K562 (cell line): Measurements from ENCODE around the gene VPS13C. TPM values are rescaled to one million over a fixed set of nuclear protein-coding genes. Genes with fewer than 3 reads are reported as not detected.

Source experiments
- ATAC-seq: fragments of 200-7000 bp; cut with Tn5 transposase; 3 replicates; pipeline ENCODE4 v1.9.1; 2020; ENCODE audit warnings: moderate library complexity
- BruUV-seq: library from RNA; stranded (reverse); fragments of 400-500 nt; replicated peaks from 2 replicates; lab custom pipeline; 2021; lab: Mats Ljungman, UMichigan
- CTCF ChIA-PET: fragments of 300-600 bp; formaldehyde crosslinking; extraction: SDS; loops from one replicate; lab custom pipeline; 2021; ENCODE audit warnings: low intra/inter-chr PET ratio; lab: Yijun Ruan, JAX
- POLR2A ChIA-PET: fragments of 300-600, 350-650 bp; sonication (Branson Sonifier 250); formaldehyde crosslinking; extraction: SDS; loops from one replicate; lab custom pipeline; 2021; ENCODE audit warnings: antibody characterized with exemption, inconsistent platforms; lab: Yijun Ruan, JAX
- DNase-seq, 4 experiments: peaks; one replicate each; pipeline versions ENCODE4 v3.0.0 to v3.0.0-alpha.2; 2011 to 2018; ENCODE audit warnings: low spot score in 3 of 4, mixed read lengths in 3 of 4; ENCODE audit errors: extremely low read depth in 1 of 4
- FAIRE-seq: peaks from 2 replicates; lab custom pipeline; 2011; peaks lifted over from hg19 to GRCh38; lab: Jason Lieb, UNC
- H2AFZ ChIP-seq: 2 replicates; pipeline ENCODE4 v1.6.0; 2011; ENCODE audit warnings: low read depth, low read length, control low read depth, inconsistent platforms
- H3K27ac ChIP-seq: fragments of 200-600 bp; 3 replicates; pipeline ENCODE4 v1.8.0; 2011; ENCODE audit warnings: low read depth, mild to moderate bottlenecking, control low read depth, inconsistent platforms, low read length, moderate library complexity, mixed read lengths; ENCODE audit errors: extremely low read depth
- H3K27me3 ChIP-seq, 2 experiments: fragments of 300-600 bp in 1 of 2; 2 replicates in 1 of 2; 3 replicates in 1 of 2; pipeline versions ENCODE4 v1.6.0 to v1.8.0; 2011; ENCODE audit warnings: inconsistent platforms in 2 of 2, low read length in 2 of 2, mild to moderate bottlenecking in 1 of 2, mixed read lengths in 1 of 2, moderate library complexity in 1 of 2; ENCODE audit not compliant: control insufficient read depth in 2 of 2, insufficient read depth in 2 of 2
- H3K36me3 ChIP-seq: fragments of 300-600 bp; 3 replicates; pipeline ENCODE4 v1.8.0; 2011; ENCODE audit warnings: mild to moderate bottlenecking, low read length, inconsistent platforms; ENCODE audit not compliant: control insufficient read depth, insufficient read depth
- H3K4me1 ChIP-seq, 2 experiments: fragments of 200-600 bp in 1 of 2; replicated peaks in 1 of 2; 2 replicates in 1 of 2; 3 replicates in 1 of 2; pipeline versions ENCODE4 v1.5.1 to v1.8.0; 2011; ENCODE audit warnings: inconsistent platforms in 2 of 2, low read length in 2 of 2, mild to moderate bottlenecking in 1 of 2, mixed read lengths in 1 of 2, moderate library complexity in 1 of 2; ENCODE audit not compliant: control insufficient read depth in 2 of 2, insufficient read depth in 2 of 2
- H3K4me2 ChIP-seq: 2 replicates; pipeline ENCODE4 v1.6.1; 2011; ENCODE audit warnings: low read length, control low read depth, inconsistent platforms, mixed read lengths; ENCODE audit not compliant: insufficient read depth
- H3K4me3 ChIP-seq: fragments of 200-600 bp; sonication (generic), shearing (Covaris generic); 2 replicates; pipeline ENCODE4 v1.5.1; 2016; ENCODE audit warnings: control low read depth, inconsistent platforms
- H3K79me2 ChIP-seq: fragments of 200-600 bp; 3 replicates; pipeline ENCODE4 v1.8.0; 2011; ENCODE audit warnings: low read length, inconsistent platforms; ENCODE audit not compliant: control insufficient read depth, insufficient read depth
- H3K9ac ChIP-seq, 2 experiments: 2 replicates each; pipeline versions ENCODE4 v1.6.0 to v1.6.1; 2011; ENCODE audit warnings: low read depth in 2 of 2, low read length in 2 of 2, control low read depth in 1 of 2, inconsistent platforms in 1 of 2, mild to moderate bottlenecking in 1 of 2, mixed read lengths in 1 of 2; ENCODE audit not compliant: insufficient read depth in 1 of 2
- H3K9me1 ChIP-seq: one replicate; pipeline ENCODE4 v1.6.0; 2011; ENCODE audit warnings: inconsistent platforms, mild to moderate bottlenecking, low read length, moderate library complexity; ENCODE audit not compliant: control insufficient read depth, insufficient read depth
- H3K9me3 ChIP-seq: replicated peaks from 2 replicates; pipeline ENCODE4 v1.5.1; 2011; ENCODE audit warnings: low read depth, low read length, inconsistent platforms; ENCODE audit not compliant: control insufficient read depth, insufficient read depth
- H4K20me1 ChIP-seq: replicated peaks from 2 replicates; pipeline ENCODE4 v1.6.1; 2011; ENCODE audit warnings: low read length, inconsistent platforms, mixed read lengths; ENCODE audit not compliant: control insufficient read depth, insufficient read depth
- ATF7 ChIP-seq: fragments of 450-650 bp; IDR thresholded peaks from 2 replicates; pipeline ENCODE4 v1.7.1; 2014; ENCODE audit warnings: mild to moderate bottlenecking, moderate library complexity
- GATAD2A ChIP-seq: fragments of 450-650 bp; IDR thresholded peaks from 2 replicates; pipeline ENCODE4 v1.6.1; 2017
- KAT7 ChIP-seq: sonication (generic); formaldehyde crosslinking; IDR thresholded peaks from 2 replicates; pipeline ENCODE4 v1.8.0; 2022; ENCODE audit warnings: missing genetic modification reagents, mild to moderate bottlenecking, borderline replicate concordance
- KAT8 ChIP-seq: fragments of 450-650 bp; IDR thresholded peaks from 2 replicates; pipeline ENCODE4 v1.6.1; 2016; ENCODE audit warnings: low read depth, mild to moderate bottlenecking
- KLF10 ChIP-seq: fragments of 250-450 bp; sonication (Bioruptor Pico); IDR thresholded peaks from 2 replicates; pipeline ENCODE4 v1.6.1; 2021; ENCODE audit warnings: matching md5 sums
- PHTF2 ChIP-seq: fragments of 250-450 bp; sonication (Bioruptor Pico); IDR thresholded peaks from 2 replicates; pipeline ENCODE4 v1.5.0; 2021; ENCODE audit warnings: mild to moderate bottlenecking
- POLR2B ChIP-seq: fragments of 450-650 bp; IDR thresholded peaks from 2 replicates; pipeline ENCODE4 v1.6.1; 2018; ENCODE audit warnings: low read depth; ENCODE audit not compliant: partially characterized antibody
- PURB ChIP-seq: sonication (generic); formaldehyde crosslinking; IDR thresholded peaks from 2 replicates; pipeline ENCODE4 v1.9.0; 2021; ENCODE audit warnings: low read depth, mild to moderate bottlenecking, missing genetic modification reagents
- RBM22 ChIP-seq: fragments of 200-400 bp; formaldehyde crosslinking; IDR thresholded peaks from 2 replicates; pipeline ENCODE4 v1.6.1; 2018; ENCODE audit warnings: low read length, low read depth; ENCODE audit not compliant: poor library complexity, severe bottlenecking
- ZBTB17 ChIP-seq: fragments of 450-650 bp; formaldehyde crosslinking; IDR thresholded peaks from 2 replicates; pipeline ENCODE4 v1.4.0; 2020; ENCODE audit warnings: mild to moderate bottlenecking
- ZNF408 ChIP-seq: fragments of 250-450 bp; sonication (Bioruptor Pico); IDR thresholded peaks from 2 replicates; pipeline ENCODE4 v1.4.0; 2020; ENCODE audit warnings: low read depth, mild to moderate bottlenecking, moderate library complexity
- WGBS: fragments of 100-300 bp; shearing (Covaris generic); methylation state at CpG from one replicate; pipeline ENCODE4 v1.1.6; 2016; ENCODE audit warnings: low coverage, mixed read lengths; ENCODE audit not compliant: insufficient coverage; ENCODE audit errors: missing lambda C conversion rate; 5-methylcytosine and 5-hydroxymethylcytosine counted together
- in situ Hi-C: fragments of 300-500 bp; cut with MboI; formaldehyde crosslinking; loops from 4 replicates; pipeline ENCODE4 v1.15.0; 2018; ENCODE audit warnings: inconsistent platforms, mixed read lengths
- intact Hi-C: fragments of 100-400 bp; cut with micrococcal nuclease; formaldehyde crosslinking; loops from 2 replicates; pipeline ENCODE4 v1.14.2; 2022
- polyA plus RNA-seq, 8 experiments: library from polyadenylated mRNA; depleted of rRNA in 4 of 8; stranded (reverse) in 5 of 8; unstranded in 3 of 8; fragments of >200 nt; fragmentation: Nextera tagmentation in 2 of 8; fragmentation: Illumina TruSeq in 1 of 8; extraction: Ambion mirVana in 2 of 8; extraction: Trizol in 1 of 8; gene quantifications; 2 replicates each; pipeline versions ENCODE4 v1.2.1 to v1.2.3, GENCODE V29; 2011 to 2014; ENCODE audit warnings: inconsistent platforms in 1 of 8, missing spikeins in 1 of 8
- total RNA-seq, 7 experiments: library from RNA; depleted of rRNA in 6 of 7; stranded (reverse); fragments of >200 nt in 6 of 7; fragmentation: Illumina TruSeq in 2 of 7; extraction: Trizol in 2 of 7; gene quantifications; 2 replicates each; pipeline versions ENCODE4 v1.2.1 to v1.2.3, GENCODE V29; 2011 to 2021; ENCODE audit warnings: low replicate concordance in 1 of 7
- TF ChIP-seq, protein P1 (sequence below): fragments of 250-450 bp; sonication (Bioruptor Pico); IDR thresholded peaks from 2 replicates; pipeline ENCODE4 v1.5.0; 2021; ENCODE audit warnings: mild to moderate bottlenecking, borderline replicate concordance
- TF ChIP-seq, protein P2 (sequence below): fragments of 250-450 bp; sonication (Bioruptor Pico); IDR thresholded peaks from 2 replicates; pipeline ENCODE4 v1.5.1; 2021; ENCODE audit warnings: mild to moderate bottlenecking
- TF ChIP-seq, protein P3 (sequence below): sonication (generic); formaldehyde crosslinking; IDR thresholded peaks from 2 replicates; pipeline ENCODE4 v1.8.0; 2022; ENCODE audit warnings: mild to moderate bottlenecking, missing genetic modification reagents
- TF ChIP-seq, protein P4 (sequence below): fragments of 250-450 bp; sonication (Bioruptor Pico); IDR thresholded peaks from 2 replicates; pipeline ENCODE4 v1.8.0; 2021; ENCODE audit warnings: mild to moderate bottlenecking, moderate library complexity

The VPS13C gene
- total and polyA plus RNA-seq, 9 of the 15 experiments (the other 6 are each of a cell fraction or from before 2014, with no cell fraction given) = 5.2 to 32.3 (median 15.7) TPM

DNA sequence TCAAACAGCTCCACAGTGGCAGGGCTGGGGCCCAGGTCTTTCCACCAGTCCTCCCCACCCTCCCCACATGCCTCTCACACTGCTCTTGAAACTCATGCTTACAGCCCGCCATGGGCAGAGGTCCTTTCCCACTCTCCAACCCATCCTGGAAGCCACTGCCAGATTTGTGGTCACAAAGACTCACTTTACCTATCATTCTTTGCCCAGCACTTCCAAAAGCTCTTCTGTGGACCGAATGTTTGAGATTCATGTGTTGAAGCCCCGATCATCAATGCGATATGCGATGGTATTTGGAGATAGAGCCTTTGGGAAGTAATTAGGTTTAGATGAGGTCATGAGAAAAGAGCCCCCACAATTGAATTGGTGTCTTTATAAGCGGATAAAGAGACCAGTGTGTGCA lies 247.8 kb downstream of the VPS13C start:
- Histone ChIP-seq H3K27me3 (peaks cover 10 to 37% of the 10 kb centered on the region in 2 experiments; a peak in 3 of 5 replicates), H2AFZ (no peak overlapping the region), H3K27ac (no peak overlapping the region), H3K4me1 (no peaks in the 10 kb centered on the region), H3K4me3 (no peak overlapping the region), H3K36me3 (no peaks in the 10 kb centered on the region), H4K20me1 (peaks cover 3% of the 10 kb centered on the region; the same call in 1 of the 2 replicates), H3K9me1 (no peaks in the 10 kb centered on the region), H3K4me2 (no peak overlapping the region), H3K79me2 (no peaks in the 10 kb centered on the region), H3K9ac (no peak overlapping the region), H3K9me3 (no peaks in the 10 kb centered on the region)
- DNase-seq = no peak
- ChIA-PET POLR2A (no interaction called here), CTCF (interaction anchor here (0.5 kb wide), 1 partner anchor 1305 kb away, joined by 3 read pairs; no protein-coding TSS in a partner anchor)
- 0% methylated on average over 6 of the region's 6 CpGs for WGBS
- BruUV-seq = no TSS peak
- FAIRE-seq = no peak
- intact Hi-C loops (no loop called here), in situ Hi-C loops (no loop called here)
- ATAC-seq = no peak
- TF ChIP-seq, protein P1, sequence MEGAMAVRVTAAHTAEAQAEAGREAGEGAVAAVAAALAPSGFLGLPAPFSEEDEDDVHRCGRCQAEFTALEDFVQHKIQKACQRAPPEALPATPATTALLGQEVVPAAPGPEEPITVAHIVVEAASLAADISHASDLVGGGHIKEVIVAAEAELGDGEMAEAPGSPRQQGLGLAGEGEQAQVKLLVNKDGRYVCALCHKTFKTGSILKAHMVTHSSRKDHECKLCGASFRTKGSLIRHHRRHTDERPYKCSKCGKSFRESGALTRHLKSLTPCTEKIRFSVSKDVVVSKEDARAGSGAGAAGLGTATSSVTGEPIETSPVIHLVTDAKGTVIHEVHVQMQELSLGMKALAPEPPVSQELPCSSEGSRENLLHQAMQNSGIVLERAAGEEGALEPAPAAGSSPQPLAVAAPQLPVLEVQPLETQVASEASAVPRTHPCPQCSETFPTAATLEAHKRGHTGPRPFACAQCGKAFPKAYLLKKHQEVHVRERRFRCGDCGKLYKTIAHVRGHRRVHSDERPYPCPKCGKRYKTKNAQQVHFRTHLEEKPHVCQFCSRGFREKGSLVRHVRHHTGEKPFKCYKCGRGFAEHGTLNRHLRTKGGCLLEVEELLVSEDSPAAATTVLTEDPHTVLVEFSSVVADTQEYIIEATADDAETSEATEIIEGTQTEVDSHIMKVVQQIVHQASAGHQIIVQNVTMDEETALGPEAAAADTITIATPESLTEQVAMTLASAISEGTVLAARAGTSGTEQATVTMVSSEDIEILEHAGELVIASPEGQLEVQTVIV (CRISPR knock-in tag) = no peak
- TF ChIP-seq ATF7 = no peak
- no peak for TF ChIP-seq PHTF2 (CRISPR knock-in tag)
- TF ChIP-seq KAT7 = no peak
- TF ChIP-seq POLR2B = no peak
- TF ChIP-seq, protein P2, sequence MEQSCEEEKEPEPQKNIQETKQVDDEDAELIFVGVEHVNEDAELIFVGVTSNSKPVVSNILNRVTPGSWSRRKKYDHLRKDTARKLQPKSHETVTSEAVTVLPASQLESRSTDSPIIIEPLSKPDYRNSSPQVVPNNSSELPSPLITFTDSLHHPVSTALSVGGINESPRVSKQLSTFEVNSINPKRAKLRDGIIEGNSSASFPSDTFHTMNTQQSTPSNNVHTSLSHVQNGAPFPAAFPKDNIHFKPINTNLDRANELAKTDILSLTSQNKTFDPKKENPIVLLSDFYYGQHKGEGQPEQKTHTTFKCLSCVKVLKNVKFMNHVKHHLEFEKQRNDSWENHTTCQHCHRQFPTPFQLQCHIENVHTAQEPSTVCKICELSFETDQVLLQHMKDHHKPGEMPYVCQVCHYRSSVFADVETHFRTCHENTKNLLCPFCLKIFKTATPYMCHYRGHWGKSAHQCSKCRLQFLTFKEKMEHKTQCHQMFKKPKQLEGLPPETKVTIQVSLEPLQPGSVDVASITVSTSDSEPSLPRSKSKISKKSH (CRISPR knock-in tag) = no peak
- TF ChIP-seq, protein P3, sequence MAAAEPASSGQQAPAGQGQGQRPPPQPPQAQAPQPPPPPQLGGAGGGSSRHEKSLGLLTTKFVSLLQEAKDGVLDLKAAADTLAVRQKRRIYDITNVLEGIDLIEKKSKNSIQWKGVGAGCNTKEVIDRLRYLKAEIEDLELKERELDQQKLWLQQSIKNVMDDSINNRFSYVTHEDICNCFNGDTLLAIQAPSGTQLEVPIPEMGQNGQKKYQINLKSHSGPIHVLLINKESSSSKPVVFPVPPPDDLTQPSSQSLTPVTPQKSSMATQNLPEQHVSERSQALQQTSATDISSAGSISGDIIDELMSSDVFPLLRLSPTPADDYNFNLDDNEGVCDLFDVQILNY (CRISPR knock-in tag) = no peak
- TF ChIP-seq, protein P4, sequence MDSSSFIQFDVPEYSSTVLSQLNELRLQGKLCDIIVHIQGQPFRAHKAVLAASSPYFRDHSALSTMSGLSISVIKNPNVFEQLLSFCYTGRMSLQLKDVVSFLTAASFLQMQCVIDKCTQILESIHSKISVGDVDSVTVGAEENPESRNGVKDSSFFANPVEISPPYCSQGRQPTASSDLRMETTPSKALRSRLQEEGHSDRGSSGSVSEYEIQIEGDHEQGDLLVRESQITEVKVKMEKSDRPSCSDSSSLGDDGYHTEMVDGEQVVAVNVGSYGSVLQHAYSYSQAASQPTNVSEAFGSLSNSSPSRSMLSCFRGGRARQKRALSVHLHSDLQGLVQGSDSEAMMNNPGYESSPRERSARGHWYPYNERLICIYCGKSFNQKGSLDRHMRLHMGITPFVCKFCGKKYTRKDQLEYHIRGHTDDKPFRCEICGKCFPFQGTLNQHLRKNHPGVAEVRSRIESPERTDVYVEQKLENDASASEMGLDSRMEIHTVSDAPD (CRISPR knock-in tag) = no peak
- no peak for TF ChIP-seq ZBTB17
- no peak for TF ChIP-seq RBM22
- no peak for TF ChIP-seq GATAD2A
- no peak for TF ChIP-seq PURB
- TF ChIP-seq KAT8 = no peak
- TF ChIP-seq KLF10 (CRISPR knock-in tag) = no peak
- TF ChIP-seq ZNF408 (CRISPR knock-in tag) = no peak
